C4-2B (cell line): Measurements from ENCODE around the gene CEACAM6.

Experiments
- H3K27ac ChIP-seq: fragments of 450-650 bp; 2 replicates; pipeline ENCODE4 v1.5.1; 2017
- ZFX ChIP-seq: fragments of 450-650 bp; IDR thresholded peaks from 2 replicates; pipeline ENCODE4 v1.6.1; 2017
- TF ChIP-seq, protein P1 (sequence below): fragments of 450-650 bp; conservative IDR thresholded peaks from 2 replicates; pipeline ENCODE4 v1.5.1; 2017; ENCODE audit warnings: mild to moderate bottlenecking

CEACAM6 gene

DNA sequence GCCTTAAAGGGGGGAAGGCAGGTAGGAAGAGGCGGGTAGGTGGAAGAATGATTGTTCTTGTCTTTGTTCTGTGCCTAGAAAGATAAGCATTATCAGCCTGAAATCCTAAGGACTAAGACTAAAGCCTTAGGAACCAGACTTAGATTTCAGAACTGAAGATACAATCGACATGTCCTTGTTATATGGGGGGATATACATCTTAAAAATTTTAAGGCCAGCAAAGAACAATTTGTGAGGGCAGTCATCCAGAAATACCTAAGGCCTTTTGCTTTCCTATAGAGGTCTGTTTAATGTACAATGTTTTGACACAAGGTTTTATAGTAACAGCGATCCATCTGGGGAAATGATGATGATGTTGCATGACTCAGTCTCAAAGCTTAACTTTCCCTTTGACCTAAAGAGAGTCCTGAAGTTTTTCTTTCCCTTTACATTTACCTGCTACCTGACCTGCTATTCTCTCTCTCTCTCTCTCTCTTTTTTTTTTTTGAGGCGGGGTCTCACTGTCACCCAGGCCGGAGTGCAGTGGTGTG, 20.2 kb upstream of the CEACAM6 start:
- TF ChIP-seq ZFX: no peak
- TF ChIP-seq, protein P1, sequence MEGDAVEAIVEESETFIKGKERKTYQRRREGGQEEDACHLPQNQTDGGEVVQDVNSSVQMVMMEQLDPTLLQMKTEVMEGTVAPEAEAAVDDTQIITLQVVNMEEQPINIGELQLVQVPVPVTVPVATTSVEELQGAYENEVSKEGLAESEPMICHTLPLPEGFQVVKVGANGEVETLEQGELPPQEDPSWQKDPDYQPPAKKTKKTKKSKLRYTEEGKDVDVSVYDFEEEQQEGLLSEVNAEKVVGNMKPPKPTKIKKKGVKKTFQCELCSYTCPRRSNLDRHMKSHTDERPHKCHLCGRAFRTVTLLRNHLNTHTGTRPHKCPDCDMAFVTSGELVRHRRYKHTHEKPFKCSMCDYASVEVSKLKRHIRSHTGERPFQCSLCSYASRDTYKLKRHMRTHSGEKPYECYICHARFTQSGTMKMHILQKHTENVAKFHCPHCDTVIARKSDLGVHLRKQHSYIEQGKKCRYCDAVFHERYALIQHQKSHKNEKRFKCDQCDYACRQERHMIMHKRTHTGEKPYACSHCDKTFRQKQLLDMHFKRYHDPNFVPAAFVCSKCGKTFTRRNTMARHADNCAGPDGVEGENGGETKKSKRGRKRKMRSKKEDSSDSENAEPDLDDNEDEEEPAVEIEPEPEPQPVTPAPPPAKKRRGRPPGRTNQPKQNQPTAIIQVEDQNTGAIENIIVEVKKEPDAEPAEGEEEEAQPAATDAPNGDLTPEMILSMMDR: no peak
- no peak overlapping the region for H3K27ac ChIP-seq

DNA sequence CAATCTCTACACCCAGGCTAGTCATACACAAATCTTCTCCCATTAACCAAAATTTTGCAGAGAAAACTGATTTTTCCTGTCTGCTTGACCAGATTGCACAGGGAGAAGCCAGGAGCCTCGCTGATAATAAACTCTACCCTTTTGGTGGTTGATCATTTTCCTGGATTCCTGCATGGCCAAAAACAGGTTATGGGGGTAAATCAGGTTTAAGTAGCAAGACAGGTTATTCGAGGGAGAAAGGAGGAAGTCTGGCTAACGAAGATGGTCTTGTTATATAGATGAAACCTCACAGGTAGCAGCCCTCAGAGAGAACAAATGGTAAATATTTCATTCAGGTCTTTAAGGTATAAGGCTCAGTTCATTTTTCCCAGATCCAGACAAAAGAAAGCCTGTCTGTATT, 16.0 kb upstream of the CEACAM6 start:
- no peak overlapping the region for H3K27ac ChIP-seq

DNA sequence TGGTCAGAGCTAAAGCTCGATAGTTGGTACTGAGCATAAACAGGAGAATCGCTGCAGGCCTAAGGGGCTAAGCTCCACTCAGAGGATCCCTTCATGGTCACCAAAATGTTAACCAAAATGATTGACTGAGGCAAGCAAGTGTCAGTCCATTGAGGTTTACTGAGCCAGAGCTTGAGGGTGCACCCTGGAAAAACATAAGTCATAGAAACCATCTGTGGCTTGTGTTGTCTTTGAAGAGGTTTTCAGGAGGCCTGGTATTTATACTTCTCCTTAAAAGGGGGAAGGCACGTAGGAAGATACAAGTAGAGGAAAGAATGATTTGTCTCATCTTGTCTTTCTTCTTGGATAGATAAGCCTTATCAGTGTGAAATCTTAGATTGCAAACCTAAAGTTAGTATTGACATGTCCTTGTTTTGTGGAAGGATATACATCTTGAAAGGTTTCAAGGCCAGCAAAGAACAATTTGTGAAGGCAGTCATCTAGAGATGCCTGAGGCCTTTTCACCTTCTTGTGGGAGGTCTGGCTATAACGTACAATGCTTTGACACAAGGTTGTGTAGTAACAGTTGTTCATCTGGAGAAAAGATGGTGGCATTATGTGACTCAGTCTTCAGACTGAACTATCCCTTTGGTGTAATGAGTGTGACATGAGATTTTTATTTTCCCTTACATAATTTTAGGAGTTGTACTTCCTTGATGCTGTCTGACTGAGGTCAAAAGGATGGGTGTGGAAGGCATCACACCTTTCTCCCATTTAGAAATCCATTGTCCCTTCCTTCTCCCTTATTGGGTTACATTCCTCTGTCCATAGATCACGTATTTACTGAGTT, 14.7 kb upstream of the CEACAM6 start:
- H3K27ac ChIP-seq: no peak overlapping the region
- TF ChIP-seq ZFX: no peak
- TF ChIP-seq, protein P1: no peak

More for the DNA sequence above, 16.0 kb upstream of the CEACAM6 start:
- TF ChIP-seq ZFX: no peak
- TF ChIP-seq, protein P1: no peak

DNA sequence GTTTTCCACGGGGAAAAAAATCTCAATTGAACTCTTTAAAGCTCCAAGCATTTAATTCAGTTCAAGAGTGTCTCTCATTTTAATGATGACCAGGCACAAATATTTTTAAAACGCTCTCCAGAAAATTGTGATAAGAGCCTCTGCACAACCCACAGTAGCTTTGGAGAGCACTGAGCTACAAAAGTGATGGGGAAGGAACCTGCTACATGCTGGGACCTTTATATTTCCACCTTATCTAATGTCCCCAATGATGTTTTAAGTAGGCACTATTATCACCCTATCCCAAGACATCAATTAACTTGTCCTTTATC, 14.1 kb upstream of the CEACAM6 start:
- TF ChIP-seq, protein P1: no peak
- TF ChIP-seq ZFX: no peak
- no peak overlapping the region for H3K27ac ChIP-seq

DNA sequence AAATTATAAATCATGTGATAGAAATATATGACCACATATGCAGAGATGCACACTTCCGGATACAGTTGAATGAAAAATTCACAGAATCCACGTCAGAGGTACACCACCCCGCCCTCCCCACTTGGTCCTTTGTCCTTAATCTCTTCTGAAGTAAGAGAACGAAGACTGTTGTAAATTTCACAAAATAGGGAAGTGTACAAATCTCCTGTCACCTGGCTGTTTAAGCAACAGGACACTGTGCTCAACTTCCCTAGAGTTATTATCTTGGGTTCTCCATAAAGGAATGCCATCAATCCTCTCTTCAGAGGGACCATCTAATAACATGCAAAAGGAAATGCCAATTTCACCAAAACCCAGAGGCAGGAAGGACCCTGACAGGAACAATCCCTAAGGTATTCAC, 10.5 kb upstream of the CEACAM6 start:
- H3K27ac ChIP-seq: no peak overlapping the region
- TF ChIP-seq, protein P1: no peak
- no peak for TF ChIP-seq ZFX

DNA sequence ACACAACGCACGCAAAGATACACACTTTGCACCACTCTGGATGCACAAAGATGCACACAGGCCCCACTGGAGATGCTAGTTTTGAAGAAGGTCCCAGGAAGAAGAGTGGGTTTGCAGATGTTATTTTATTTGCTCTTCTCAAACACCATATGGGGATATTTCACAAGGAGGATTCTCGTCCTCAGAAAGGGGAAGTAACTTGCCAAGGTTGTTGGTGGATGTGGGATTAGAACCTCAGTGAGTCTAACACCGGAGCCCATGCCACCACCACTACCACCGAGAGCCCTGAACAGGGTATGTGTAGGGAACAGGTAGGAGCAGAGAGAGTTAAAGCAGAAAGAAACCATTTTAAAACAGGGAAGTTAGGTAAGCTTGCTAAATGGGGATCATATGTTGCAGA, 9.6 kb upstream of the CEACAM6 start:
- no peak overlapping the region for H3K27ac ChIP-seq
- TF ChIP-seq ZFX: no peak
- TF ChIP-seq, protein P1: no peak

DNA sequence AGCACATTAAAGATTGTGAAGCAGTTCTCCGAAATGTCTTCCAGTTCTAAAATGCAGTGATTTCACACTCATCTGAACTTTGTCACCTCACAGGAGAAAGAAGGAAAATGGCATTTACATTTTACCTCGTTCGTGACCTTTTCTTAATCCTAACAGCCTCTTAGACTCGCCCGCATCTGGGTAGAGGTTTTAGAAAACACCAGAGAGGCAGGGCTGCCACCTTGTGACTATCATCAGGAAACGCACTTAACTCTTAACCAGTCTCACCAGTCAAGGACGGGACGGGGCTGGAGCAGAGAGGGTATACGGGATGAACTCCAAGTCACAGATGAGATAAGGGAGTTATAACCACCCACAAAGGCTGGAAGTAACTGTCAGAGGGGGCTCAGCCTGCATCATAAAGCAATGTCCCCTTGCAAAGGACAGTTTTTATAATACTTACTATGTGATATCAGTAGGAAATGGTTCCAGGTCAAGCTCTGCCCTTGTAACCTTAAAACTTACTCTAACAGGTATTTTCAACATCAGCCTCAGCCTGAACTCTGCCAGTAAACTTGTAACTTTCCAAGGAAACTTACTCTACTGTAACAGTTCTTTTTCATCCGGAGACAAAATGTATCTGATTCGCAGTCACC, 8.6 kb upstream of the CEACAM6 start:
- TF ChIP-seq, protein P1: peak; percentile 62
- TF ChIP-seq ZFX: no peak
- H3K27ac ChIP-seq: no peak overlapping the region
